ENCODE measurements around the gene KLHL28.

DNA sequence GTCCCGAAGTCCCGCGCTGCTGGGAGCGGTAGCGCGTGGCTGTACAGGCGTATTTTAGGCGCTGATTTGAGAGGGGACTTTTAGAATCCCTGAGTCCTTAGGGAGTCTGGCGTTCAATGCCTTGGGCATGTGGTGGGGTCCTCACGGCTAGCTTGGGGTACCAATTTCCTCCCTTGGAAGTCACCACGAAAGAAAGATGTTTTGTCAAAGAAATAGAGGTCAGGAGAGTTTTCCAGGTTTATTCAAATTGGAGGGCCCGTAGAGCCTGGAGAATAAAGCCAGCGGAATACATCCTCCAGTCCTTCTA lies 63.9 kb downstream of the KLHL28 start:
- TF ChIP-seq CTCF (IDR thresholded peaks at IDR 0.05) = no peak
- TF ChIP-seq POLR2A (IDR thresholded peaks at IDR 0.05) = no peak
- no peak for TF ChIP-seq EP300 (IDR thresholded peaks at IDR 0.05)
